Fibroblast of lung (primary cell): ENCODE measurements around the gene PIM1. TPM values are rescaled to one million over a fixed set of nuclear protein-coding genes. Genes with fewer than 3 reads are reported as not detected.

Experiments
- DNase-seq, 2 donors: peaks; one replicate each; pipeline versions ENCODE4 v3.0.0 to v3.0.0-alpha.2; 2010; ENCODE audit warnings: low read depth in 2 of 2
- H2AFZ ChIP-seq: 2 replicates; pipeline ENCODE4 v1.5.1; 2012; ENCODE audit warnings: low read length, control low read depth, inconsistent platforms
- H3K27ac ChIP-seq: 2 replicates; pipeline ENCODE4 v1.5.1; 2011; ENCODE audit warnings: low read length, control low read depth; ENCODE audit not compliant: insufficient read depth
- H3K27me3 ChIP-seq: 2 replicates; pipeline ENCODE4 v1.5.1; 2011; ENCODE audit warnings: mild to moderate bottlenecking, low read length; ENCODE audit not compliant: control insufficient read depth, insufficient read depth
- H3K36me3 ChIP-seq: 2 replicates; pipeline ENCODE4 v1.5.1; 2011; ENCODE audit warnings: low read length; ENCODE audit not compliant: control insufficient read depth, insufficient read depth
- H3K4me1 ChIP-seq: 2 replicates; pipeline ENCODE4 v1.5.1; 2011; ENCODE audit warnings: low read length; ENCODE audit not compliant: control insufficient read depth, insufficient read depth; ENCODE audit errors: extremely low read depth
- H3K4me2 ChIP-seq: 2 replicates; pipeline ENCODE4 v1.5.1; 2011; ENCODE audit warnings: low read length, control low read depth; ENCODE audit not compliant: insufficient read depth; ENCODE audit errors: extremely low read depth
- H3K4me3 ChIP-seq, 4 experiments: fragments of 200-600 bp in 1 of 4; sonication (generic) in 1 of 4; replicated peaks in 1 of 4; 2 replicates each; pipeline ENCODE4 v1.5.1; 2011 to 2016; ENCODE audit warnings: low read length in 4 of 4, low read depth in 3 of 4, mild to moderate bottlenecking in 3 of 4, control low read depth in 2 of 4, inconsistent platforms in 1 of 4, mixed read lengths in 1 of 4; ENCODE audit not compliant: insufficient read depth in 1 of 4; ENCODE audit errors: control extremely low read depth in 1 of 4
- H3K79me2 ChIP-seq: 2 replicates; pipeline ENCODE4 v1.5.1; 2012; ENCODE audit warnings: mild to moderate bottlenecking, low read length, inconsistent platforms; ENCODE audit not compliant: control insufficient read depth, insufficient read depth
- H3K9ac ChIP-seq: 2 replicates; pipeline ENCODE4 v1.5.1; 2011; ENCODE audit warnings: mild to moderate bottlenecking, low read length, control low read depth; ENCODE audit not compliant: insufficient read depth
- H3K9me3 ChIP-seq: 2 replicates; pipeline ENCODE4 v1.5.1; 2012; ENCODE audit warnings: low read depth, low read length; ENCODE audit not compliant: control insufficient read depth, insufficient read depth
- H4K20me1 ChIP-seq: 2 replicates; pipeline ENCODE4 v1.5.1; 2011; ENCODE audit warnings: low read length; ENCODE audit not compliant: control insufficient read depth, insufficient read depth; ENCODE audit errors: extremely low read depth
- EZH2 ChIP-seq: IDR thresholded peaks from 2 replicates; pipeline ENCODE4 v1.5.1; 2012; ENCODE audit warnings: low read length, control low read depth, mild to moderate bottlenecking; ENCODE audit errors: missing control alignments
- polyA plus RNA-seq, 2 donors: library from polyadenylated mRNA; depleted of rRNA in 1 of 2; stranded (reverse) in 1 of 2; unstranded in 1 of 2; fragments of >200 nt; gene quantifications; 2 replicates each; pipeline ENCODE4 v1.2.1, GENCODE V29; 2011 to 2012; ENCODE audit warnings: missing spikeins in 1 of 2
- total RNA-seq: library from RNA; depleted of rRNA; stranded (reverse); fragments of >200 nt; gene quantifications from 2 replicates; pipeline ENCODE4 v1.2.1, GENCODE V29; 2014
- TF ChIP-seq, protein P1 (sequence below), 2 donors: IDR thresholded peaks in 1 of 2; conservative IDR thresholded peaks in 1 of 2; 1 replicate in 1 of 2; 2 replicates in 1 of 2; pipeline ENCODE4 v1.5.1; 2011 to 2012; ENCODE audit warnings: low read length in 2 of 2, control low read depth in 1 of 2, inconsistent platforms in 1 of 2, low read depth in 1 of 2, mild to moderate bottlenecking in 1 of 2

Gene PIM1
- total and polyA plus RNA-seq, 2 donors (not counting 1 experiment from before 2014, with no cell fraction given): 13.8 to 22.8 TPM

DNA sequence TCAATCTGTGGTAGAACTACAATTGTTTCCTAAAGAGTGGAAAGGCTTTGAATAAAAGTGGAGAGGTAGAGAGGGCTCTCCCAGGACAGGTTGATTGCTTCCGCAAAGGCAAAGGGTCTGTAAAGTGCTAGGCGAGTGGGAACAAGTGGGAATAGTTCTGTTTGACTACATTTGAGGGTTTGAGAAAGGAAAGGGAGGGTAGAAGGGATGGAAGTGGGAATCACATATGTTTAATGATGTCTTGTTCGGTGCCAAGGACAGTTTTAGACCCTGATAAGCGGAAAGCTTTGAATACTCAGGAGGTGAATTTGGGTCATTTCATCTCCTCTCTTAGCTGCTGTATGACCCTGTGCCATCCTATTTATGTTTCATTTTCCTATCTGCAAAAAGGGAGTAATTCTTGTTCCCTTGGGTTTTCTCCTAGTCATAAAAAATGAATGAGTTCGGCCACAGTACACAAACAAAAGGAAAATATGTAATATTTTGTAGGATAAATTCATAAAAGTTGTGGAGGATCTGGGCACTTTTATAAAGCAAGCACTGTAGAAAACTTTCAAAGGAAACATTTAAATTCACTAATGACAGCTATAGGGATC lies 1.7 kb upstream of the PIM1 start:
- peaks cover 6% of the 10 kb centered on the region for H3K4me1 ChIP-seq
- H3K27me3 ChIP-seq: no peaks in the 10 kb centered on the region
- H3K79me2 ChIP-seq: peaks cover 20% of the 10 kb centered on the region
- DNase-seq: no peak
- no peak overlapping the region for H3K27ac ChIP-seq
- peaks cover 6% of the 10 kb centered on the region for H3K36me3 ChIP-seq
- H4K20me1 ChIP-seq: no peaks in the 10 kb centered on the region
- H3K9ac ChIP-seq: no peak overlapping the region
- H2AFZ ChIP-seq: no peak overlapping the region
- H3K4me2 ChIP-seq: no peak overlapping the region
- TF ChIP-seq EZH2: no peak
- TF ChIP-seq, protein P1, sequence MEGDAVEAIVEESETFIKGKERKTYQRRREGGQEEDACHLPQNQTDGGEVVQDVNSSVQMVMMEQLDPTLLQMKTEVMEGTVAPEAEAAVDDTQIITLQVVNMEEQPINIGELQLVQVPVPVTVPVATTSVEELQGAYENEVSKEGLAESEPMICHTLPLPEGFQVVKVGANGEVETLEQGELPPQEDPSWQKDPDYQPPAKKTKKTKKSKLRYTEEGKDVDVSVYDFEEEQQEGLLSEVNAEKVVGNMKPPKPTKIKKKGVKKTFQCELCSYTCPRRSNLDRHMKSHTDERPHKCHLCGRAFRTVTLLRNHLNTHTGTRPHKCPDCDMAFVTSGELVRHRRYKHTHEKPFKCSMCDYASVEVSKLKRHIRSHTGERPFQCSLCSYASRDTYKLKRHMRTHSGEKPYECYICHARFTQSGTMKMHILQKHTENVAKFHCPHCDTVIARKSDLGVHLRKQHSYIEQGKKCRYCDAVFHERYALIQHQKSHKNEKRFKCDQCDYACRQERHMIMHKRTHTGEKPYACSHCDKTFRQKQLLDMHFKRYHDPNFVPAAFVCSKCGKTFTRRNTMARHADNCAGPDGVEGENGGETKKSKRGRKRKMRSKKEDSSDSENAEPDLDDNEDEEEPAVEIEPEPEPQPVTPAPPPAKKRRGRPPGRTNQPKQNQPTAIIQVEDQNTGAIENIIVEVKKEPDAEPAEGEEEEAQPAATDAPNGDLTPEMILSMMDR (conservative IDR thresholded peaks at IDR 0.05 in 1 of 2, IDR thresholded peaks at IDR 0.05 in 1 of 2; ENCODE audit: low read depth in 1 of 2, low read length in 2 of 2): no peak
- H3K9me3 ChIP-seq: no peaks in the 10 kb centered on the region
- peak overlapping the region in 2 of 4 experiments; percentile 57 to 69 for H3K4me3 ChIP-seq

DNA sequence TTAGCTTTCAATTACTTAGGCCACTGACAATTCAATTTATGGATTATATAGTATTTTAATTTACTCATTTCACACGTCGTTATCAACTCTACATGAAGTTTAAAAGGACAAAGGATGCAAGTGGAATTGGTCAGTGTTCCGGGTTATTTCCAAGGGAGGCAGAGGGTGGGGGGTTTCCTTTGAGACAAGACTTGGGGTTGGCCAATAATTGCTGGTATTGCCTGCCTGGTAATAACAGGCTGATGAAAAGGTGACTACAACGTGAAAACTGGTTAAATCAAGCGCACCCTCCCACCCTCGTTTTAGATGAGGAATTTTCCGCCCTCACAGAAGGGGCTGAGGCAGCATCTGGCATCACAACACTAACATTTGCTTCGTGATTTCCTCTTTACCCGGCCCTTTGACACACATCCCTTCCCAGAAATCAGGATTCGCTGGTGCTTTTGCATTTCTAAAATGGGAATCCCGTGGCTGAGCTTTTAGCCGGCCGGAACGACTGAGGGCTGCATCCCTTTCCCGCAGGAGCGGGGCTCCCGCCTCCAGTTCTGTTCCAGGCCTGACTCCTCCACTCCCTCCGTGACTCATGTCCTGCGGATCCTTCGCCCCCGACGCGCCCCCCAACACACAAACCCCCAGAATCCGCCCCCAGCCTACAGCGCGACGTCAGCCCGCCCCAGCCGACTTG lies 999 bp upstream of the PIM1 start:
- no peak for DNase-seq

More for the DNA sequence above, 999 bp upstream of the PIM1 start:
- no peaks in the 10 kb centered on the region for H3K27me3 ChIP-seq
- peak overlapping the region; percentile 91 for H3K27ac ChIP-seq
- H3K9me3 ChIP-seq: no peaks in the 10 kb centered on the region
- peaks cover 8% of the 10 kb centered on the region for H3K36me3 ChIP-seq
- peak overlapping the region; percentile 84 for H3K4me2 ChIP-seq
- H2AFZ ChIP-seq: peak overlapping the region; percentile 61
- peaks cover 20% of the 10 kb centered on the region for H3K79me2 ChIP-seq
- no peaks in the 10 kb centered on the region for H4K20me1 ChIP-seq
- peak overlapping the region; percentile 33 to 69 (median 54) for H3K4me3 ChIP-seq
- H3K4me1 ChIP-seq: peaks cover 6% of the 10 kb centered on the region
- TF ChIP-seq, protein P1 (conservative IDR thresholded peaks at IDR 0.05 in 1 of 2, IDR thresholded peaks at IDR 0.05 in 1 of 2; ENCODE audit: low read depth in 1 of 2, low read length in 2 of 2): no peak
- TF ChIP-seq EZH2: no peak
- peak overlapping the region; percentile 86 for H3K9ac ChIP-seq
